Measurements from ENCODE around the gene HES2. TPM values are rescaled to one million over a fixed set of nuclear protein-coding genes. Genes with fewer than 3 reads are reported as not detected.
A peak's percentile ranks its signal among the peaks of the same experiment; 100 is the strongest.

The HES2 gene
- total RNA-seq, 1 donor from 2014 or later = 44.7 TPM

DNA sequence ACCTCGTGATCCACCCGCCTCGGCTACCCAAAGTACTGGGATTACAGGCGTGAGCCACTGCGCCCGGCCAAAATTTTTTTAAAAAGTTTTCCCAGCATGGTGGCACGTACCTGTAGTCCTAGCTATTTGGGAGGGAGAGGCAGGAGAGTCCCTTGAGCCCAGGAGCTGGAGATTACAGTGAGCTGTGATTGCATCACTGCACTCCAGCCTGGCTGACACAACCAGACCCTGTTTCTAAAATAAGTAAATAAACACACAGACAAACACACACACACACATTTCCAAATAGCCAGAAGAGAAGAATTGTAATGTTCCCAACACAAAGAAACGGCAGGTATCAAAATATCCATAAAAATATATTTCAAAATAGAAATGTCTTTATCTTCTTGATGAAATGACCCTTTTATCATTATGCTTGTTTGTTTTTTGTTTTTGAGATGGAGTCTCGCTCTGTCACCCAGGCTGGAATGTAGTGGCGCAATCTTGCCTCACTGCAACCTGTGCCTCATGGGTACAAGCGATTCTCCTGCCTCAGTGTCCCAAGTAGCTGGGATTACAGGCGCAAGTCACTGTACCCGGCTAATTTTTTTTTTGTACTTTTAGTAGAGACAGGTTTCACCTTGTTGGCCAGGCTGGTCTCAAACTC, 9.3 kb downstream of the HES2 start:
- Histone ChIP-seq H3K4me3 (no peak overlapping the region), H3K36me3 (no peaks in the 10 kb centered on the region), H3K27me3 (no peaks in the 10 kb centered on the region), H3K9me3 (no peaks in the 10 kb centered on the region), H3K4me1 (no peaks in the 10 kb centered on the region), H3K27ac (no peak overlapping the region)
- no peak for DNase-seq (ENCODE audit: extremely low spot score in 2 of 2)
- TF ChIP-seq, protein P1, sequence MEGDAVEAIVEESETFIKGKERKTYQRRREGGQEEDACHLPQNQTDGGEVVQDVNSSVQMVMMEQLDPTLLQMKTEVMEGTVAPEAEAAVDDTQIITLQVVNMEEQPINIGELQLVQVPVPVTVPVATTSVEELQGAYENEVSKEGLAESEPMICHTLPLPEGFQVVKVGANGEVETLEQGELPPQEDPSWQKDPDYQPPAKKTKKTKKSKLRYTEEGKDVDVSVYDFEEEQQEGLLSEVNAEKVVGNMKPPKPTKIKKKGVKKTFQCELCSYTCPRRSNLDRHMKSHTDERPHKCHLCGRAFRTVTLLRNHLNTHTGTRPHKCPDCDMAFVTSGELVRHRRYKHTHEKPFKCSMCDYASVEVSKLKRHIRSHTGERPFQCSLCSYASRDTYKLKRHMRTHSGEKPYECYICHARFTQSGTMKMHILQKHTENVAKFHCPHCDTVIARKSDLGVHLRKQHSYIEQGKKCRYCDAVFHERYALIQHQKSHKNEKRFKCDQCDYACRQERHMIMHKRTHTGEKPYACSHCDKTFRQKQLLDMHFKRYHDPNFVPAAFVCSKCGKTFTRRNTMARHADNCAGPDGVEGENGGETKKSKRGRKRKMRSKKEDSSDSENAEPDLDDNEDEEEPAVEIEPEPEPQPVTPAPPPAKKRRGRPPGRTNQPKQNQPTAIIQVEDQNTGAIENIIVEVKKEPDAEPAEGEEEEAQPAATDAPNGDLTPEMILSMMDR (IDR thresholded peaks at IDR 0.05) = no peak
- TF ChIP-seq POLR2A (IDR thresholded peaks at IDR 0.05) (no peak), POLR2AphosphoS5 (IDR thresholded peaks at IDR 0.05; ENCODE audit: insufficient read depth in 1 of 2, low read depth in 1 of 2) (no peak)
- intact Hi-C loops (cut with DNase I) = no loop called here

GRCh38 chr1:6409733-6410132, 10.0 kb downstream of the HES2 start:
- H3K27me3 ChIP-seq = no peaks in the 10 kb centered on the region
- no peaks in the 10 kb centered on the region for H3K36me3 ChIP-seq
- intact Hi-C loops (cut with DNase I) = no loop called here
- H3K9me3 ChIP-seq = no peaks in the 10 kb centered on the region
- TF ChIP-seq, protein P1 (IDR thresholded peaks at IDR 0.05) = no peak
- no peak for TF ChIP-seq POLR2A (IDR thresholded peaks at IDR 0.05)
- TF ChIP-seq POLR2AphosphoS5 (IDR thresholded peaks at IDR 0.05; ENCODE audit: insufficient read depth in 1 of 2, low read depth in 1 of 2) = no peak
- H3K4me3 ChIP-seq = no peak overlapping the region
- H3K27ac ChIP-seq = no peak overlapping the region
- H3K4me1 ChIP-seq = no peaks in the 10 kb centered on the region
- DNase-seq (ENCODE audit: extremely low spot score in 2 of 2) = no peak

DNA sequence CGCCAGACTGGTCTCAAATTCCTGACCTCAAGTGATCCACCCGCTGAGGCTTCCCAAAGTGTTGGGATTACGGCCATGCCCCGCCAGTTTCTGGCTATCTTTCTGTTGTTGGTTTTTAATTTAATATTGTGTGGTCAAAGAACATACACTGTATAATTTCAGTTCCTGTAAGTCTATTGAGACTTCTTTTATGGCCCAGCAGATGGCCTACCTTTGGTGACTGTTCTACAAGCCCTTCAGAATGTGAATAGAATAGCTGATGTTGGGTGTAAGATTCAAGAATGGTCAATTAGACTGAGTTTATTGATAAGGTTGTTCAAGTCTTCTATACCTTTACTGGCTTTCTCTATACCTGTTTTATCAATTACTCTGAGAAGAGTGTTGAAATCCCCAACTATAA, 10.7 kb downstream of the HES2 start:
- intact Hi-C loops (cut with DNase I) = no loop called here
- DNase-seq (ENCODE audit: extremely low spot score in 2 of 2) = no peak
- H3K4me3 ChIP-seq = no peak overlapping the region
- TF ChIP-seq, protein P1 (IDR thresholded peaks at IDR 0.05) = no peak
- TF ChIP-seq POLR2A (IDR thresholded peaks at IDR 0.05) = no peak
- no peak for TF ChIP-seq POLR2AphosphoS5 (IDR thresholded peaks at IDR 0.05; ENCODE audit: insufficient read depth in 1 of 2, low read depth in 1 of 2)
- H3K36me3 ChIP-seq = no peaks in the 10 kb centered on the region
- no peaks in the 10 kb centered on the region for H3K27me3 ChIP-seq
- H3K9me3 ChIP-seq = no peaks in the 10 kb centered on the region
- no peak overlapping the region for H3K27ac ChIP-seq
- no peaks in the 10 kb centered on the region for H3K4me1 ChIP-seq

DNA sequence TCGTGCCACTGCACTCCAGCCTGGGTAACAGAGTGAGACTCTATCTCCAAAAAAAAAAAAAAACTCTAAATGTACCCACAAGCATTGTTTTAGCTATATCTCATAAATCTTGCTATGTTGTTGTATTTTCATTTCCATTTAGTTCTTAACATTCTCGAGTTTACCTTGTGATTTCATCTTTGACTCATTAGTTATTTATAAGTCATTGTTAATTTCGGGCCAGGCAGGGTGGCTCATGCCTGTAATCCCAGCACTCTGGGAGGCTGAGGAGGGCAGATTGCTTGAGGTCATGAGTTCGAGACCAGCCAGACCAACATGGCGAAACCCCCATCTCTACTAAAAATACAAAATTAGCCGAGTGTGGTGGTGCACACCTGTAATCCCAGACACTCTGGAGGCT, 11.7 kb downstream of the HES2 start:
- DNase-seq (ENCODE audit: extremely low spot score in 2 of 2) = no peak
- H3K27ac ChIP-seq = no peak overlapping the region
- TF ChIP-seq POLR2AphosphoS5 (IDR thresholded peaks at IDR 0.05; ENCODE audit: insufficient read depth in 1 of 2, low read depth in 1 of 2) = no peak
- no peak for TF ChIP-seq POLR2A (IDR thresholded peaks at IDR 0.05)
- TF ChIP-seq, protein P1 (IDR thresholded peaks at IDR 0.05) = no peak
- H3K36me3 ChIP-seq = no peaks in the 10 kb centered on the region
- H3K4me3 ChIP-seq = no peak overlapping the region
- no peaks in the 10 kb centered on the region for H3K27me3 ChIP-seq
- H3K9me3 ChIP-seq = no peaks in the 10 kb centered on the region
- H3K4me1 ChIP-seq = no peaks in the 10 kb centered on the region
- intact Hi-C loops (cut with DNase I) = no loop called here

GRCh38 chr1:6401673-6402072, 18.0 kb downstream of the HES2 start:
- Histone ChIP-seq H3K36me3 (no peaks in the 10 kb centered on the region), H3K27me3 (no peaks in the 10 kb centered on the region), H3K9me3 (no peaks in the 10 kb centered on the region), H3K4me1 (no peaks in the 10 kb centered on the region), H3K27ac (no peak overlapping the region), H3K4me3 (no peak overlapping the region)
- intact Hi-C loops (cut with DNase I) = loop anchor here (5.0 kb wide), 1 partner anchor 154 kb away; no protein-coding TSS in a partner anchor
- TF ChIP-seq POLR2A (IDR thresholded peaks at IDR 0.05) (no peak), POLR2AphosphoS5 (IDR thresholded peaks at IDR 0.05; ENCODE audit: insufficient read depth in 1 of 2, low read depth in 1 of 2) (peak in 1 of 2 donors; percentile 69)
- TF ChIP-seq, protein P1 (IDR thresholded peaks at IDR 0.05) = no peak
- no peak for DNase-seq (ENCODE audit: extremely low spot score in 2 of 2)

All from vagina (tissue), 2 donors.